AG09309 (cell line): ENCODE measurements around the gene ROR1.

Experiments used
- DNase-seq: peaks from one replicate; pipeline ENCODE4 v3.0.0-alpha.2; 2010; ENCODE audit warnings: low read depth
- H3K4me3 ChIP-seq: 2 replicates; pipeline ENCODE4 v1.5.1; 2011; ENCODE audit warnings: mild to moderate bottlenecking, low read depth, low read length, moderate library complexity; ENCODE audit not compliant: control insufficient read depth
- TF ChIP-seq, protein P1 (sequence below): IDR thresholded peaks from 2 replicates; pipeline ENCODE4 v1.5.1; 2011; ENCODE audit warnings: mild to moderate bottlenecking, low read depth, low read length, inconsistent platforms; ENCODE audit not compliant: insufficient read depth, control insufficient read depth; ENCODE audit errors: missing control alignments

Gene ROR1

GRCh38 chr1:64135462-64136223, 361.8 kb downstream of the ROR1 start:
- H3K4me3 ChIP-seq: no peak overlapping the region
- DNase-seq: no peak
- TF ChIP-seq, protein P1, sequence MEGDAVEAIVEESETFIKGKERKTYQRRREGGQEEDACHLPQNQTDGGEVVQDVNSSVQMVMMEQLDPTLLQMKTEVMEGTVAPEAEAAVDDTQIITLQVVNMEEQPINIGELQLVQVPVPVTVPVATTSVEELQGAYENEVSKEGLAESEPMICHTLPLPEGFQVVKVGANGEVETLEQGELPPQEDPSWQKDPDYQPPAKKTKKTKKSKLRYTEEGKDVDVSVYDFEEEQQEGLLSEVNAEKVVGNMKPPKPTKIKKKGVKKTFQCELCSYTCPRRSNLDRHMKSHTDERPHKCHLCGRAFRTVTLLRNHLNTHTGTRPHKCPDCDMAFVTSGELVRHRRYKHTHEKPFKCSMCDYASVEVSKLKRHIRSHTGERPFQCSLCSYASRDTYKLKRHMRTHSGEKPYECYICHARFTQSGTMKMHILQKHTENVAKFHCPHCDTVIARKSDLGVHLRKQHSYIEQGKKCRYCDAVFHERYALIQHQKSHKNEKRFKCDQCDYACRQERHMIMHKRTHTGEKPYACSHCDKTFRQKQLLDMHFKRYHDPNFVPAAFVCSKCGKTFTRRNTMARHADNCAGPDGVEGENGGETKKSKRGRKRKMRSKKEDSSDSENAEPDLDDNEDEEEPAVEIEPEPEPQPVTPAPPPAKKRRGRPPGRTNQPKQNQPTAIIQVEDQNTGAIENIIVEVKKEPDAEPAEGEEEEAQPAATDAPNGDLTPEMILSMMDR: no peak

DNA sequence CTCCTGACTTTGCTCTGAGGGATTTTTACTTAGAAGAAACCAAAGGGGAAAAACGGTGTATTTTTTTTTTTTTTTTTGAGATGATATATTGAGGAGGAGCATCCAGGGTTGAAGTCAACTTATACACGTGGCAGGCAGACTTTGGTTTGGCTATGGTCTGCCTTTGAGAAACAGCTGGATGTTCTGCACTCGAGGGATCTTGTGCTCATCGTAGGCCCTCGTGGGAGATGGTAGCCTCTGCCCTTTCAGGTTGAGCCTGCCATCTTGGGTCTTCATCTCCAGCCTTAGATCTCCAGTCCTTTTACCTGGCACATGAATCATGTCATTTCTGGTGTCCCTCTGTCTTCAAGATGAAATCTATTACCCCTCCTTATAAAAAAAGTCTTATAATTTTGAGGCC, 362.5 kb downstream of the ROR1 start:
- DNase-seq: no peak
- H3K4me3 ChIP-seq: no peak overlapping the region
- TF ChIP-seq, protein P1: no peak

- peak; percentile 77 for DNase-seq
- TF ChIP-seq, protein P1: peak; percentile 89
Measured at GRCh38 chr1:64136752-64137411, 363.1 kb downstream of the ROR1 start.

GRCh38 chr1:64137412-64137803, 363.6 kb downstream of the ROR1 start:
- no peak for DNase-seq
- TF ChIP-seq, protein P1: no peak
- H3K4me3 ChIP-seq: no peak overlapping the region

More at GRCh38 chr1:64136752-64137411, 363.1 kb downstream of the ROR1 start:
- H3K4me3 ChIP-seq: no peak overlapping the region

DNA sequence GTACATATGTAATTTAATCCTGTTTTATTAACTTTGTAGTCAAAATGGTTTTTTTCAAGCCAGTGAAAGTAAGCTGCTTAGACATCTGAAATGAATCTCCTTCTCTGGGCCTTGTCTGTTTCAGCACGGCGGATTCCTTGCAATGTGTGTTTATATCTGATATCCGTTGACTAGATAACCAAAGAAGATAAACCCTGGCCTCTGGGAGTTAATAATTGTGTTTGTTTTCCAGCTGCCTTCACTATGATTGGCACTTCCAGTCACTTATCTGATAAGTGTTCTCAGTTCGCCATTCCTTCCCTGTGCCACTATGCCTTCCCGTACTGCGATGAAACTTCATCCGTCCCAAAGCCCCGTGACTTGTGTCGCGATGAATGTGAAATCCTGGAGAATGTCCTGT, 366.1 kb downstream of the ROR1 start:
- TF ChIP-seq, protein P1: no peak
- H3K4me3 ChIP-seq: no peak overlapping the region
- DNase-seq: no peak

DNA sequence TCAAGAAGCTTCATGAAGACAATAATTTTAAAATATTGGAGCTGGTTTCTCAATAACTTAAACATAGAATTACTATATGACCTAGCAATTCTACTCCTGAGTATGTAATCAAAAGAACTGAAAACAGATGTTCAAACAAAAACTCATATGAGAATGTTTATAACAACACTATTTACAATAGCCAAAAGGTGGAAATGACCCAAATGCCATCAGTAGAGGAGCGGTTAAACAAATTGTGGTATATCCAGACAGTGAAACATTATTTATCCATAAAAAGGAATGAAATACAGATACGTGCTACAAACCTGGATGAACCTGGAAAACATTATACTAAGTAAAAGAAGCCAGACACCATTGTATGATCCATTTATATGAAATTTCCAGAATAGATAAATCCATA, 366.8 kb downstream of the ROR1 start:
- no peak for DNase-seq
- TF ChIP-seq, protein P1: no peak
- no peak overlapping the region for H3K4me3 ChIP-seq
